ENCODE measurements around the gene NRDE2.
"Not testable (repeated sequence)": the region's sequence is repeated elsewhere in the genome, so short reads cannot be mapped to it uniquely, and the experiment has no call there.

The NRDE2 gene

GRCh38 chr14:90344331-90345238, 12.8 kb upstream of the NRDE2 start:
- DNase-seq: no peak

GRCh38 chr14:90342327-90342726, 10.6 kb upstream of the NRDE2 start:
- DNase-seq: no peak

- DNase-seq: no peak
Measured at GRCh38 chr14:90341784-90342183, 10.0 kb upstream of the NRDE2 start.

- not testable (repeated sequence) for DNase-seq
Measured at GRCh38 chr14:90341232-90341631, 9.5 kb upstream of the NRDE2 start.

- DNase-seq: no peak
Measured at GRCh38 chr14:90336985-90337384, 5.2 kb upstream of the NRDE2 start.

- no peak for DNase-seq
Measured at GRCh38 chr14:90336401-90336800, 4.7 kb upstream of the NRDE2 start.

GRCh38 chr14:90332271-90332584, 487 bp upstream of the NRDE2 start:
- DNase-seq: no peak

- no peak for DNase-seq
Measured at GRCh38 chr14:90330203-90331196, 1.2 kb downstream of the NRDE2 start.

- no peak for DNase-seq
Measured at GRCh38 chr14:90321891-90322290, 9.8 kb downstream of the NRDE2 start.

GRCh38 chr14:90319634-90320541, 11.9 kb downstream of the NRDE2 start:
- no peak for DNase-seq

GRCh38 chr14:90319173-90319572, 12.6 kb downstream of the NRDE2 start:
- DNase-seq: no peak

- DNase-seq: no peak
Measured at GRCh38 chr14:90318016-90318415, 13.7 kb downstream of the NRDE2 start.

GRCh38 chr14:90317286-90317685, 14.5 kb downstream of the NRDE2 start:
- DNase-seq: no peak

- DNase-seq: no peak
Measured at GRCh38 chr14:90308561-90308960, 23.2 kb downstream of the NRDE2 start.

- DNase-seq: no peak
Measured at GRCh38 chr14:90305176-90305601, 26.6 kb downstream of the NRDE2 start.

GRCh38 chr14:90304502-90304901, 27.2 kb downstream of the NRDE2 start:
- DNase-seq: no peak

- DNase-seq: no peak
Measured at GRCh38 chr14:90303473-90303872, 28.3 kb downstream of the NRDE2 start.

- DNase-seq: no peak
Measured at GRCh38 chr14:90302529-90303303, 29.0 kb downstream of the NRDE2 start.

GRCh38 chr14:90301668-90302090, 30.1 kb downstream of the NRDE2 start:
- DNase-seq: no peak

GRCh38 chr14:90301122-90301521, 30.6 kb downstream of the NRDE2 start:
- DNase-seq: no peak

- no peak for DNase-seq
Measured at GRCh38 chr14:90300611-90301047, 31.1 kb downstream of the NRDE2 start.

- no peak for DNase-seq
Measured at GRCh38 chr14:90299408-90299807, 32.3 kb downstream of the NRDE2 start.

Measured in effector CD8-positive, alpha-beta T cell (primary cell).